Cerebellar cortex (tissue), 1 donor: ENCODE results near the gene ZNF860.
A peak's percentile ranks its signal among the peaks of the same experiment; 100 is the strongest.
"Not testable (repeated sequence)": the region's sequence is repeated elsewhere in the genome, so short reads cannot be mapped to it uniquely, and the experiment has no call there.

Source experiments
- DNase-seq: peaks from one replicate; pipeline ENCODE4 v3.0.0-alpha.2; 2015; ENCODE audit warnings: low spot score

Gene ZNF860

GRCh38 chr3:31996195-31996594 lies 14.6 kb downstream of the ZNF860 start:
- DNase-seq: no peak

GRCh38 chr3:31997500-31997899 lies 15.9 kb downstream of the ZNF860 start:
- no peak for DNase-seq

DNA sequence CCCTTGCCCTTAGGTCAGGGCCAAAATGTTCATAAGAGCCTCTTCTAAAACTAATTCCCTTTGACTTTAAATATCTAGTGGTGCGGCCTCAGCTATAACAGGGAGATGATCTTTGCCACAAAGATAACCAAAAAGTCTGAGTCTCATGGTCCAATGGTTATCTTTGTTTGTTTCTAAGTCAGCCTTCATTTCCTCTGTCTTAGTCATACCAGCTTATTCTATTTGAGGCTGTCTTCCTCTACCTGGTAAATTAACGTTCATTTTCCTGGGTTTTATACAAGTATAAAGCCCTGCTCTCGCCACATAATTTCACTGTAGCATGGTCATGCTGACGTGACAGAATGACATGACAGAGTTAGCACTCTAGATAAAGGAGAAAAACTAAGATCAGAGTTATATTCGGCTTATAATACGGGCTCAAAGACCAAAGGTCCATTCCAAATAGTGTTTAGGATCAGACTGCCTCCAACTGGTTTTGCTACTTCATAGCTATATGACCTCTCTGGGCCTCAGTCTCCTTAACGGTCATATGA lies 18.4 kb downstream of the ZNF860 start:
- DNase-seq: no peak

- no peak for DNase-seq
These were observed 19.3 kb downstream of the ZNF860 start for GRCh38 chr3:32000877-32001276.

DNA sequence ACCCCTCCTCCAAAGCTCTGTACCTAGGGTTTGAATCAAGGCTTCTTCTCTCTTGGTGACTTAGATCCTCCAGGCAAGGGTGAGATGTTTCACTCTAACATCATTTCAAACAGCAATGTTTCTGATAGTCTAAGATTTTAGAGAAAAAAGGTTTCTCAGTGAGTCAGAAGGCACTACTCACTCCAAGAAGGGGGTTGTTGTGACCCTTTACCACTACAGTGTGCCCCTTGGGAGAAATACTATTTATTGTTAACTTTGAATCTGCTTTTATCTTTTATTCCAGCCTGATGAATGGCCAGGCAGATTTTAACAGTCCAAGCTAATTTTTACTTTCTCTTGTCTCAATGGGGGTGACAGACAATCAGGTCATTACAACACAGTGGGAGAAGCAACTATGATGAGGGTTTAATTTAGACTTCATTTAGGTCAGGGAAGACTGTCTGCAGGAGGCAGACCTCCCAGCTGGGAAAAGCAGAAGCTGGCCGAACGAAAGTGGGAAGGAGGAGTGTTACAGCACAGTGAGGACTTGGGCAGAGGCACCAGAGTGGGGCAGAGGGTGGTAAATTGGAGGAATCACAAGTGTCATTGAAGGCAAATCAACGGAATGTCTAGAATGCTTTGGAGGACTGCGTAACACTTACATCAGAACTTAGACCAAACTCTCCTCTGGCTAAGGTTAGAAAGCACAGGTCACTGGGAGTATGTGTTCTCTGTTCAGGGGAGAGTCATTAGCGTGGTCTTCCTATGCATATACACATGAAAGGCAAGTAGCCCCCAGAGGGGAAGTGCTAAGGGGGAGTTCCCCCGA lies 21.2 kb downstream of the ZNF860 start:
- DNase-seq: no peak

- no peak for DNase-seq
These were observed 21.8 kb downstream of the ZNF860 start for GRCh38 chr3:32003380-32003779.

GRCh38 chr3:32004113-32004765 lies 22.7 kb downstream of the ZNF860 start:
- no peak for DNase-seq

DNA sequence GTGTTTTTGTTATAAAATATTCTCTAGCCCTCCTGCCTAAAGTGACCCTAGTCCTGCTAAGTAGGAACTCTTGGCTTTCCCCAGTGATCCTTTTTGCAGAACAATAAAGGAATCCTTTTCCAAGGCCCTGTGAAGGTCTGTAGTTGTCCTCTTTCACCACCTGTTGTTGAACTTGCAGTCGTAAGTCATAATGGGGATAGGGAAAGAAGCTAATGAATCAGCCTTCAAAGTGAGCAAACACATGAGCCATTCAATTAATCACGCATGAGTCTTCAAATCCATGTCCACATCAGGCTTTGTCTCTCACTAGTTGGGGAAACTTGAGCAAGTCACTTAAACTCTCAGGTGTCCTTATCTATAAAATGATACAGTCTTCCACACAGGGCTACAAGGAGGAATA lies 27.6 kb downstream of the ZNF860 start:
- DNase-seq: no peak

GRCh38 chr3:32009957-32010356 lies 28.4 kb downstream of the ZNF860 start:
- no peak for DNase-seq

DNA sequence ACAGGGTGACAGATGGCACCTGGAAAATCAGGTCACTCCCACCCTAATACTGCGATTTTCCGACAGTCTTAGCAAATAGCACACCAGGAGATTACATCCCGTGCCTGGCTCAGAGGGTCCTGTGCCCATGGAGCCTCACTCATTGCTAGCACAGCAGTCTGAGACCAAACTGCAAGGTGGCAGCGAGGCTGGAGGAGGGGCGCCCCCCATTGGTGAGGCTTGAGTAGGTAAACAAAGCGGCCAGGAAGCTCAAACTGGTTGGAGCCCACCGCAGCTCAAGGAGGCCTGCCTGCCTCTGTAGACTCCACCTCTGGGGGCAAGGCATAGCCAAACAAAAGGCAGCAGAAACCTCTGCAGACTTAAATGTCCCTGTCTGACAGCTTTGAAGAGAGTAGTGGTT lies 29.1 kb downstream of the ZNF860 start:
- DNase-seq: not testable (repeated sequence)

DNA sequence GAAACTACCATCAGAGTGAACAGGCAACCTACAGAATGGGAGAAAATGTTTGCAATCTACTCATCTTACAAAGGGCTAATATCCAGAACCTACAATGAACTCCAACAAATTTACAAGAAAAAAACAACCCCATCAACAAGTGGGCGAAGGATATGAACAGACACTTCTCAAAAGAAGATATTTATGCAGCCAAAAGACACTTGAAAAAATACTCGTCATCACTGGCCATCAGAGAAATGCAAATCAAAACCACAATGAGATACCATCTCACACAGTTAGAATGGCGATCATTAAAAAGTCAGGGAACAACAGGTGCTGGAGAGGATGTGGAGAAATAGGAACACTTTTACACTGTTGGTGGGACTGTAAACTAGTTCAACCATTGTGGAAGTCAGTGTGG lies 34.1 kb downstream of the ZNF860 start:
- DNase-seq: not testable (repeated sequence)

DNA sequence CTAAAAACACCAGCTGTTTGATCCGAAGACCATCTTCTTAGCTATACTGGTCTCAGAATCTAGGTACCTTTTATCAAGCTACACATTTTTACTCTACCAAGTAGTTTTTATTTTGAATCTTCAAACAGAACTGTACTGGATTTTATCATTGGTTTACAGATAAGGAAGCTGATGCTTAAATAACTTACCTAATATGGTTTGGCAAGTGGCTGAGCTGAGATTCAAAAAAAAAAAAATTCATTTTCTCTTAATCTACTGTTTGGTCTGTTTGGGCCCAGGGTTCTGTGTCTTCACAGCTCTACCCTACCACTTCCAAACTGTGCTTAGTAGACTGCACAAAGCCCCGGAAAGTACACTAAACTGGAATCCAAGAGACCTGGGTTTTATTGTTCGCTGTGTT lies 35.7 kb downstream of the ZNF860 start:
- no peak for DNase-seq

DNA sequence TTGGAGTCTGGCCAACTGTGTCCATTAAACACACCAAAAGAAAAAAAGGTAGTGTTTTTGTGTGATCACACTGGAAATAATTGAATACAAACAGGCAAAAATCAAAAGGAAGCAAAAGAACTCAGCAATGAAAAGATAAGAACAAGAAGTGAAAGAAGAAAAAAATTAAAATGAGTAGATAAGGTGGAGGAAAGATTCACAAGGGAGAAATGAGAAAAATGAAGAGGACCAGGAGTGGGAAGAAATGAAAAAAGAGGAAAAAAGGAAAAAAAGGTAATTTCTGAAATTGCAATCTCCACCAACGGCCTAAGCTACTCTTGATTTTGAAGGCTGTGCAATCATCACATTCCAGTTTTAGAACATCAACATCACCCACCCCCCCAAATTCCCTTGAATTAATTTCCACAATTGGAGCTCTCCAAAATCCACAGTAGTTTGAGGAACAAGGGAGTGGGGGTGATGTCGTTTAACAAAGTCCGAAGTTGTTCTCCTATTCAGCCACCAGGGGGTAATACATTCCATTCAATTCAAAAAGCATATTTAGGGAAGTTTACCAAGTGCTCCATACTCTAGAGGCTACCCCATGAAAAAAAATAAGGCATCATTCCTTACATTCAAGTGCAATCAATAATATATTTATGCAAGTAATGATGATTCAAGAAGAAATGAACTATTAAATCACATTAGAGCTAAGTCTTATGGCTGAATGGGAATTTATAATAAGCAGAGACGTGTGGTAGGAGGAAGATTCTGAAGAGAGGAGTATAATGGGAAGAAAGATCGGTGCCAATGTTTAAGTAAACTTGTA lies 37.4 kb downstream of the ZNF860 start:
- DNase-seq: peak; percentile 50

DNA sequence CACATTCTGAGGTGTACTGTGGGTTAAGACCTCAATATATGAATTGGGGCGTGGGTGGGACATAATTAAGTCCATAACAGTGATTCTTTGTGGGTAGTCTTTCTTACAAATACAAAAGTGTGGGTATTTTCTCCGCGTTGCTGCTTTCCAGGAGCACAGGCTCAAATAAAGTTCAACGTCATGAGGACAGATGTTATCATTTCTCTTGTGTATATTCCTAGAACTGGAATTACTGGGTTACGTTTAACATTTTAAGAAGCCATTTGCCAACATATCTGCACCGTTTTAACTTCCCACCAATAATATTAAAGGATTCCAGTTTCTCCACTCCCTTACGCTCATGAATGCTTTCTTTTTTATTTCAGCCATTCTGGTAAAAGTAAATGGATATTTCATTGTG lies 39.6 kb downstream of the ZNF860 start:
- DNase-seq: no peak

DNA sequence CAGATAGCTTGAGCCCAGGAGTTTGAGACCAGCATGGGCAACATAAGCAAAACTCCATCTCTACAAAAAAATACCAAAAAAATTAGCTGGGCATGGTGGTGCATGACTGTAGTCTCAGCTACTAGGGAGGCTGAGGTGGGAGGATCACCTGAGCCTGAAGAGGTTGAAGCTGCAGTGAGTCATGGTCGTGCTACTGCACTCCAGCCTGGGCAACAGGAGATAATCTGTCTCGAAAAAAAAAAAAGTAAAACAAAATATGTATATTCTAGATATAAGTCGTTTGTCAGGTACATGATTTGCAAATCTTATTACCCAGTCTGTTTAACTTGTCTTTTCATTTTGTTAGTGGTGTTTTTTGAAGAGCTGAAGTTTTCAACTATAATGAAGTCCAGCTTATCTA lies 40.2 kb downstream of the ZNF860 start:
- no peak for DNase-seq

DNA sequence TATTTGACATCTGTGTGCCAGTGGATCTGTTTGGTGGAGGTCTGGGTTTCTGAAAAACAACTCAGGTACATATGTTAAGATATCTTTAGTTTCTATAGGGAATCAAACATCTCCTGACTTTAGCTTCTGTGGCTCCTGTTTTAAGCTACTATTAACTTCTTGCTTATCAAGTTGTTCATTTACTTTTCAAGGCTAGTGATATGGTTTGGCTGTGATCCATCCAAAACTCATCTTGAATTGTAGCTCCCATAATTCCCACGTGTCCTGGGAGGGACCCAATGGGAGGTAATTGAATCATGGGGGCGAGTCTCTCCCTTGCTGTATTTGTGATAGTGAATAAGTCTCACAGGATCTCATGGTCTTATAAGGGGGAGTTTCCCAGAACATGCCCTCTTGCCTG lies 41.4 kb downstream of the ZNF860 start:
- DNase-seq: no peak

DNA sequence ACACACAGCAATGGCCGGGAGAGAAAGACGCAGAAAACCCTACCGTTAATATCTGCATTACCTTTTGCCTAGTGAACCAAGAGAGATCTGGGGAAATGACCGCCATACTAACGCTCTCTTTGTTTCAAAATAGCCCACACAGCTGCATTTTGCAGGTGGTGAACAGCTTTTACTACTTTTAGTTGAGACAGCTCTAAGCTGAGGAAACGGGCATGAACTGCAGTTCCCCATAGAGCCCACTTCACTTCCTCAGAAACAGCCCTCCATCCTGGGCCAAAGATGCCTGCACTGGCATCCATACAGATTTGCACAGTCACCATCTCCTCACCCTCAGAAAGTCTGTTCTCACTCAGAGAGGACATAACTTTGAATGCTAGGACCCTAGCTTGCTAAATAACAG lies 45.0 kb downstream of the ZNF860 start:
- no peak for DNase-seq

DNA sequence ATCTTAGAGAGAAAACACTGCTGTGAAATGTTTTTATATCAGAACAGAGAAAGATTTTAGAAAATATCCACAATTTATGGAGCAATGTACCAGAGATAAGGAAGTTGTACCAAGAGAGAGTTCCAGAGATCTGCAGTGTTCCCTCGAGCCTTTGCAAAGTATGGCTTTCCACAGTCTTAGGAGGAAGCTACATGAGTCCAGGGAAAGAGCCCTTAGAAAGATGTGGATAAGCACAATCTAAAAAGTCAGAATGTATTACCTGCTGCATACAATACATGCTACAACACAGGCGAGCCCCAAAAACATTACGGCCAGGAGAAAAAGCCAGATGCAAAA lies 56.4 kb downstream of the ZNF860 start:
- DNase-seq: no peak

- DNase-seq: no peak
These were observed 59.8 kb downstream of the ZNF860 start for GRCh38 chr3:32041316-32041715.
